Cortex of kidney (tissue), 1 donor: ENCODE measurements around the gene ICAM2.
"Not testable (repeated sequence)": the region's sequence is repeated elsewhere in the genome, so short reads cannot be mapped to it uniquely, and the experiment has no call there.

Experiments
- DNase-seq: peaks from one replicate; lab custom pipeline; 2025; lab: John Stamatoyannopoulos, UW

Gene ICAM2

DNA sequence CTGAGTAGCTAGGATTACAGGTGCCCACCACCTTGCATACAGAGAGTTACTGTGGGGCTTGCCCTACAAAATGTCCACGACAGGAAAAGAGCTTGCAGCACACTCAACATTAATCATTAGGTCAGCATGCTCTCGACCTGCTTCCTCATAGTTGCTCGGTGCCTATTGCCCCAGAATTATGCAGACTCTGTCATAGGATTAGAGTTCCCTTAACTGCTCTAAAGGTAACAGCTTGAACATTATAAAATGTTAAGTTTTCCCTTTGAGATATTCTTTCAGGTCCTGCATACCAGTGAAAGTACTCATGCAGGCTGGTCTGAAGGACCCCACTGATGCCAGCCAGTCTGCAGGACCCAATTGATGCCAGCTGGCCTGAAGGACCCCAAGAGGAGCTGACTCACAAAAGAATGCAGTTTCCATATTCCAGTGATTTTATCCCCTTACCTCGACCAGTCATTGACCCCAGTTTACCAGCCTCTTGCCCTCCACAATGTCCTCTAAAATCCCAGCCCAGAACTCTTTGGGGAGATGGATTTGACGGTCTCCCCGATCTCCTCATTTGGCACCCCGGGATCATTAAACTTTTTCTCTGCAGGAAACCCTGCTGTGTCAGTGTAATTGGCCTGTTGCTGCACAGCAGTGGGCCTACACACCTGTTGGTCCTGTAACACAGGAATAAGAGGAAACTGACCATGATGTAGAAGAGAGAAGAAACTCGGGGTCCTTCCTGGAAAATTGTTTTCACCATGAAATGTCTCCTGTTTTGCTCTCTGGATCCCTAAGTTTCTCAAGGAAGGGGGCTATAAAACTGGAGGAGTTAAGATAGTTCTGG is 10.6 kb downstream of the ICAM2 start:
- no peak for DNase-seq

DNA sequence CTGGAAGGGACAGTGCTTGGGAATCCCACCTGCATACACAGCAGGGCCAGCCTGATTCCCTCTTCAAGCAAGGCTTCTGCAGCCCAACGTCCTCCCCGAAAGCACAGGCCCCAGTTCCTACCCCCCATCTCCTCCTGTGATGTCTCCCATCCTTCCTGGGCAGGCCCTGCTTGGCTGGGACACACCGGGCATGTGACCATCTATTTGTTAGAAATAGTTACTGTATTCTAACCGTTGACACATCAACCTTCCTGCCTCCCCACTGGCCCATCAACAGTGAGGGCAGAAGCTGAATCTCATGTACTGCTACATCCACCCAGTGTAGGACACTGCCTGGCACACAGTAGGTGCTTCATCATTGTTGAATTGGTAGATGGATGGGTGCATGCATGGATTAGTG is 11.6 kb downstream of the ICAM2 start:
- no peak for DNase-seq

DNA sequence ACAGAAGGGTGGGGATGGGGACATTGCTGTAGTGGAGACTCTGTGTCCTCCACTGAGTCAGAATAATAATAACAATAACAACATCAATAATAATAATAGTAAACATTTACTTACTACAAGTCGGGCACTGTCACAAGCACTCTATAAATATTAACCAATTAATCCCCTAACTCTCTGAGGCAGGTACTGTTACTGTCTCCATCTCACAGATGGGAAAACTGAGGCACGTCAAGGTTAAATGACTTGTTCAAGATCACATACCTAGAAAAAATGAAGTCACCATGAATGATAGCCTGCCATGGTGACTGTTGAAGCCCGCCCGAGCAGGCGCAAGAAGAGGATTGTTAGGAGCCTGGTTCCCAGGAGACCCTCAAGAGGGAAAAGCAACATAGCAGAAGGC is 12.1 kb downstream of the ICAM2 start:
- no peak for DNase-seq

DNA sequence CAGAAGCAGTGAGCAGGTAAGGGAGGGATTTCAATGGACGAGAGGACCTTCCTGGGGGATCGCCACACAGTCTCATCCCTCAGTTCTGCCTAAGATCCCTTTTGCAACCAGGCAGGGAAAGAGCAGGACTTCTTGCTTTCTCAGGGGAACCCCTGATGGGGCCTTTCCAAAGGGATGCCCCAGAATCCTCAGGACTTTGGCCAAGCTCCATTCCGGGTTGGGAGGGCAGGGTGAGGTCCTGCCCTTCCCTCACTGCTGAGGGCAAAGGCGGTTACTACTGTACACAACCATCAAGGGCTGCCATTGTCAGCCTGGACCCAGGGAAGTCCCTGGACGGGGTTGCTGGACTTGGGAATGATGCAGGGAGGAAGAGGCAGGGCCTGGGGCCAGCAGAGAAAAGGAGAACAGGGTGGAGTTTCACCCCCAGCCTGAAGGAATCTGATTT is 12.6 kb downstream of the ICAM2 start:
- no peak for DNase-seq

DNA sequence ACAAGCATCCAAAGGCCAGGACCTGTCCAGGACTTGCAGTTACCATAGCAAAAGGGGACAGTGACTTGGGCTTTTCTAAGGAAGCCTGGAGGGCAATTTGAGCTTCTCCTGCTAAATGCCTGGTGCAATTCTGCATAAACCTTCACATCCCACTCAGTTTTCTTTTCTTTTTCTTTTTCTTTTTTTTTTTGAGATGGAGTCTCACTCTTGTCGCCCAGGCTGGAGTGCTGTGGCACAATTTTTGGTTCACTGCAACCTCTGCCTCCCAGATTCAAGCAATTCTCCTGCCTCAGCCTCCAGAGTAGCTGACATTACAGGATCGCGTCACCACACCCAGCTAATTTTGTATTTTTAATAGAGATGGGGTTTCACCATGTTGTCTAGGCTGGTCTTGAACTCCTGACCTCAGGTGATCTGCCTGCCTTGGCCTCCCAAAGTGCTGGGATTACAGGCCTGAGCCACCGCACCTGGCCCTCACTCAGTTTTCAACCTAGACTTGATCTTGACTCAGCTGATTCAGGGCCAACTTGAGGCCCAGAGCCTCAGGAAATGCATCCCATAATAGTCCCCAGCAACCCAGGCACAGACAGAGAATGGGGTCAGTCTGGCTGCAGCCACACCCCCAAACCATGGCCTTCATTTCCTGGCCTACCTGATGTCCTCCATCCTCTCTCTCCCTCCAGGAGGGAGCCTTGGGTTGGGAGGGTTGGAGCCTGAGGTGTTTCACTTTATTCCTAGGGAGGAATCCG is 13.2 kb downstream of the ICAM2 start:
- DNase-seq = not testable (repeated sequence)

DNA sequence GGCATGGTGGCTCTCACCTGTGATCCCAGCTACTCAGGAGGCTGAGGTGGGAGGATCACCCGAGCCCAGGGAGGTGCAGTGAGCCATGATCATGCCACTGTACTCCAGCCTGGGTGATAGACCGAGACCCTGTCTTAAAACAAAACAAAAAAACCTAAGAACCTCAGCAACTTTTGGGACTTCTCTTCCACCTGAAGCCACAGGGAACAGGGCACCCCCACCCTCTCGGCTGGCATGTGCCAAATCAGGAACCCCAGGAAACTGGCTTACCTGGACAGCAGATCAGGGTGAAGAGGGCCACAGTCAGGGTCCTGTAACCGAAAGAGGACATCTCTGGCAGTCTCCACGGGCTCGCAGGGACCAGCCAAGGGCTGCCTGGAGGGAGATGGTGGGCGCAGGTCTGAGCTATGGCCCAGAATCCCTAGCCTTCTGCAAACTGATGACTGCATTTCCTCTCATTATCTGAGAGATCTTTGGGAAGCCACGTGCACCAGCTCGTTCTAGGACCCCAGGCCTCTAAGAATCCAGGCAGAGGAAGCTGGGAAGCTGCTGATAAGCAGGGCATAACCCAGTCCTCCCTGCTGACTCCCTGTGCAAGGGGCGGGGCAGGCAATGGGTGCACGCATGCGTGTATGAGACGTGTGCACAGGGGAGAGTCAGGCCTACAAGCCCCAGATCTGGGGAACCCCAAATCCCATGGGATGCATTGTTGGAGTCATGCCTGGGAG is 13.9 kb downstream of the ICAM2 start:
- DNase-seq = no peak

DNA sequence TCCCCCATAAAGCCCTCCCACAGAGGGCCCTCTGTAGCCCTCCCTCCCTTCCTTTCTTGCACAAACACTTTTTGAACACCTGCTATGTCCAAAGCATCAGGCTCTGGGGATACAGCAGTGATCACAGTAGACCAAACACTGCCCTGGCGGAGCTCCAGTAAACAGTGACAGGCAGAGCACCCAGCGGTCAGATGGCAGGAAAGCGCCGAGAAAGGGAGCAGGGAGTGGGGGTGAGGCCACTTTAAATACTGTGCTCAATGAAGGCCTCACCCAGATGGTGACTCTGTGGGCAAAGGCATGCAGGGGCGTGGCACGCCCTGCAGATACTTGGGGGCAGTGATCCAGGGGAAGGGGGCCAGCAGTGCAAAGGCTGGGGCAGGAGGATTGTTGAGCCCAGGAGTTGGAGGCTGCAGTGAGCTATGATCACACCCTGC is 14.7 kb downstream of the ICAM2 start:
- DNase-seq = no peak

DNA sequence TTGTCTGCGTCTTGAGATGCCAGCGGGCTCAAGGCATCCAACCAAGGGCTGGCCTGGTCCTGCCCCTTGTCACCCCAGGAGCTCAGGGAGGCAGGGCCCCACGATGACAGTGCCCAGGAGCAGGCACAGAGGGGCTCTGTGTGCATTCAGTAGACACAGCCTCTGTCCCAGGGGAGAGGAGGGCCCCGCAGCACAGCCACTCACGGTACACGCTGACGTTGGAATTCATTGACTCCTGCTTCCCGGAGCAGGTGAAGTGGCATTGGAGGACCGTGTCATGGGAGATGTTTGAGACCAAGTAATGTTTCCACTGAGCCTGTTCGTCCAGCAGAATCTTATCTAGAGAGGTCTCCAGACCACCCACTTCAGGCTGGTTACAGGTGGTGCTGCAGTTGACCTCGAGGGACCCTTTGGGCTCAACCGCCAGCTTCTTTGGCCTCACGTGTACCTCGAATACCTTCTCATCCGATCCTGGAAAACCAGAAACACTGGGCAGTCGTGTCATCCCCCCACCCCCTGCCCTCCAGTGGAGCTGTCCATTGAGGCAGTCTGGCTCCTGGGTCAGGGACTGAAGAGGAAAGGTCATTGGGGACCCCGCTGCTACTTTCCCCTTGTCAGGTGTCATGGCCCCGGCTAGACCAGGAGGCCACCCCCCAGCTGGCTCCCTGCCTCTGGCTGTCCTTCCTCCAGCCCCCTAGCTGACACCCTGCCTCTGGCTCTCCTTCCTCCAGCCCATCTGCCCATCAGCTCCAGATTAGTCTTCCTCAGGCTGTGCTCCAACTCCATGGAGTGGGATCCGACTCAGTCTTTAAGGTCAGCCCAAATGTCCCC is 15.3 kb downstream of the ICAM2 start:
- DNase-seq = no peak

DNA sequence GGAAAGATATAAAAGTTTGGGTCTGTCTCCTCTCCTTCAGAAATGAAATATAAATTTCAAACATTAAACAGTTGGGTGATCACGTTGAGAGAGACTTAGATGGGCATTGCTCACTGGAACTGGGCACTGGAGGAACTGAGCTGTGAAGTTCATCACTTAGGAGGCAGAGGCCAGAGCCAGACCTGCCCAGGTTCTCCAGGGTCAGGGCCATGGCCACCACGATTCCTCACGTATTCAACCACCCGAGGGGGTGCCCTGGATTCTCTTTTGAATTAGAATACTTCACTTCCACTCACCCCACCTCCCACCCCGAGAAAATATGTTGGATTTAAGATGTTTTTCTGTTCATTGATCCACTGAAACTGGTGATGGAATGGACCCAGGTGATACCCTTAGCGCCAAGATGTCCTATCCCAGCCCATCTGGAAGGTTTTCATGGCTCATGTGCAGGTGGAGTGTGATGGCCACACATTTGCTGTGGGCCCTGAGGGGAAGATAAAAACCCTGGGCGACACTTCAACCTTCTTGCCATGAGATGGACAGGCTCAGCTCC is 16.1 kb downstream of the ICAM2 start:
- DNase-seq = no peak

DNA sequence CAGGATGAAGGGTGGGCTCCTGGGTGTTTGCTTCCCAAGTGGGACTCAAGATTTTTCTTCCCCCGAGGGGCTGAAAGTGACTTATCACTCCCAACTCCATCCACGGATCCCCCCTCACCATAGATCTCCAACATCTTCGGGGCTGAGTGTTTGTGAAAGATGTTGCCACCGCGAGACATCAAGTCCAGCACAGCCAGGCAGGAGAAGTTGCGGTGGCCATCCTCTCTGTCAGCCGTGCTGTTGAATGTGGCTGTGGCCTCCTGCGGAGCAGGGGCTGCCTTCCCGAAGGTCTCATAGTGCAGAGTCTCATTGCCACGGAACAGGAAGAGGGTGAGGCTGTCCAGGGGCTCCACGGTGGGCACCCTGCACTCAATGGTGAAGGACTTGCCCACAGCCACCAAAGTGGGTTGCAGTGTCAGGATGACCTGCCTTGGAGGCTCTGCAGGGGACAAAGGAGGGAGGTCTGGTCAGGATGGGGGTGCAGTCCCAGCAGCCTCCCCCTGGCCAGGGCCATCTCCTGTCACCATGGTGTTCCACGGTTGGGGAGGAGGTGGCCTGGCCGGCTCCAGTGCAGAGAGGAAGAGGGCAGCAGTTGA is 16.8 kb downstream of the ICAM2 start:
- no peak for DNase-seq

DNA sequence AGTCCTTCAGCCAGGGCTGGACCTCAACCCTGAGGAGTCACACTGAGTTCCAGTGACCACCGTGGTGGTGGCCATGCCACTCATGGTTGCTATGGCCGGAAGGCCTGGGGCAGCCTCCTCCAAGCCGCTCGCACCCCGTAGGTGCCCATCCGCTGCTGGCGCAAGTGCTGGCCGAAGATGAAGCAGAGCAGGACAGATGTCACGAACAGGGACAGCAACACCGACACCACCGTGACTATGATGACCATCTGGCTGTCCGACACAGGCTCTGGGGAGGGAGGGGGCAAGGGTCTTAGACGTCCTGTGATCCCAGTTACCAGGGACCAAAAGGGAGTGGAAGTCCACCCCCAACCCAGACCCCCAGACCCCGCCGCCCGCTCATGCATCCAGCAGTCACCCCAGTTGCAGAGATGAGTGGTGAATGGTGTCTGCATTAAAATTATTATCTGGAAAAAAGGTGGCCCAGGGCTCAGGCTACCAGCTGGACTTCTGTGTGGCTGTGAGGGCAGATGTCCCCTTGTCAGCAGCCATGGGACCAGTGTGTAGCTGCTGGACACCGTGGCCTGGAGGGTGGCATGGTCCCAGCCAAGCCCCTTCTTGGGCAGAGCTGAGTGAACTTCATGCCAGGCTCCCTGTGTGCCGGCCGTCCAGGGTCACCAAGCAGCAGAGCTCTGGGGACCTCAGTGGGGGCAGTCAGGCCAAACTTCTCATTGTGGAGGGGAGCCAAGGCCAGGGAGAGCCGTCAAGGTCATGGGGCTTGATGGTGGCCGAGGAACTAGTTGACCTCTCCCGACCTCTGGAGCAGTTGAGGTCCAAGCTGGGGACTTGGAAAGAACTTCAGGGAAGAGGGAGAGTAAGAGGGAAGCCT is 17.5 kb downstream of the ICAM2 start:
- no peak for DNase-seq

DNA sequence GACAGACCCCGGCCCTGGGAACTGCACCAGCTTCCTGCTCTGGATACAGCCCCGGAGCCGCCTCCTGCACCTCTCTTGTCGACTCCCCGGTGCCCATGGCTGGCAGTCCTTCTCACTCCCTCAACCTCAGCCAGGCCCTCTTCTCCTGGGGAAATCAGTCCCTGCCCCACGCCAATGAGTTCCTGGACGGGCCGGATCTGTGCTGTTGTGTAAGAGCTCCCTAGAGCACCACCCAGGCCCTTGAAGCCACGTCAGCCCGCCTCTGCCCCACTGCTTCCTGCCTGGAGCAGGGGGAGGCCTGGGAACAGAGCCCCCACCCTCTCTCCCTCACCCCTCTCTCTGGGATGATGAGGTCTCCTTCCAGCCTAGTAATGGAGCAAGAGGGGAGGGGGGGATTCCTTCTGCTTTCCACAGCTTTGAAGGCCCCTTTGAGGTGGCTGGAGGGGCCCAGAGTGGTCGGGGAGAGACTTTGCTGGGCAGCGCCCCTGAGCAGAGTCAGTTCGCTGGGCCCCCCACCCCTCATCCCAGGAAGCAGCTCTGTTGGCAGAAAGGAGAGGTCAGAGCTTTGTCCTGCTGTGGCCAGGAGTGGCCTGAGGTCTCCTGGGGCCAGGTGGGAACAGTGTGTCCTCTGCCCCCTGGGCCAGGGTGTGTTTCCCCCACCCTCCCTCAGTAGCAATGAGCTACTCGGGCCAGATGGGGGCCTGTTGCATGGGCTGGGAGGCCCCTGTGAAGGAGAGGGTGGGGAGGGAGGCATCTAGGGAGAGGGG is 18.5 kb downstream of the ICAM2 start:
- DNase-seq = no peak

DNA sequence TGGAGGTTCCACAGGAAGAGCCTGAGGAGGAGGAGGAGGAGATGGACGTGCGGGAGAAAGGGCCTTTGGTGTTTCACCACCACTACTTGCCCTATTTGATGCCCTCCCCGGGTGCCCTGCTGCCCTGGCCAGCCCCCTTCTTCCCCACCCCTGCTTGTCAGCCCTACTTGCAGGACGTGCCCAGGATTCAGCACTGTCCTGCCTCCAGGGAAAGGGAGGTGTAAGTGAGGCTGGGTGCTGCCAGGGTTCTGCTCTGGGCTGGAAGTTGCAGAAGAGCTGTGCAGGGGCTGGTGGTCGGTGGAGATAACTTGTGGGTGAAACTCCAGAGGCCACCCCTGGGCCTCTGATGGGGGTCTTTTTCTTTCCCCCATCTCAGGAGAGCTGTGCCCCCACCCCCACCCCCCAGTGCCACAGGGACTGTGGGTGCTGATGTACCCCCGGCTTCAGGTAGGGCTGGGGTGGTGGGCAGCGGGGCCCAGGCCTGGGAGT is 19.3 kb downstream of the ICAM2 start:
- DNase-seq = no peak

DNA sequence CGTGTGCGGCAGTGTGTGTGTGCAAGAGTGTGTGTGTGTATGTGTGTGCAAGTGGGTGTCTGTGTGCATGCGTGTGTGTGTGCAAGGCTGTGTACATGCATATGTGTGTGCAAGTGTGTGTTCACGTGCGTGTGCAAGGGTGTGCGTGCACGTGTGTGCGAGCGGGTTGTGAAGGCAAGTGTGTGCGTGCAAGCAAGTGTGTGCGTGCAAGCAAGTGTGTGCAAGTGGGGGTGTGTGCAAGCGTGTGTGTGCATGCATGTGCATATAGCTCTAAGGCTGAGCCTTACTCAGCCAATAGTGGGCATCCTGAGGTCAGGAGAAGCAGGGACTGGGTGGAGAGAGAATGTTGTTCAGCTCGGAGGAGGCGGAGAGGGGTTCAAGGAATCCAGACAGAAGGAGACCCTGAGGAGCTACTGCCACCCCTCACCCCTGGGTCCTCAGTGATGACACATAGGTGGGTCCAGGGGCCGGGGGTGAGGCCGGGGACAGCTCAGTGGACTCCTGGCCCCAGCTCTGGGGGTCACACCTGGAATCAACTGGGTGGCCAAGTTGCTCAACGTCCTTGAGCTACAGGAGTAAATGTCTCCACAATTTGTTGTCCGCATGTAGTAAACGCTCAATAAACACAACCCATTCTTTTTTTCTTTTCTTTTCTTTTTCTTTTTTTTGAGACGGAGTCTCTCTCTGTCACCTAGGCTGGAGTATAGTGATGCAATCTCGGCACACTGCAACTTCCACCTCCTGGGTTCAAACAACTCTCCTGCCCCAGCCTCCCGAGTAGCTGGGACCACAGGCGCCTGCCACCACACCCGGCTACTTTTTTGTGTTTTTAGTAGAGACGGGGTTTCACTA is 20.5 kb downstream of the ICAM2 start:
- no peak for DNase-seq

DNA sequence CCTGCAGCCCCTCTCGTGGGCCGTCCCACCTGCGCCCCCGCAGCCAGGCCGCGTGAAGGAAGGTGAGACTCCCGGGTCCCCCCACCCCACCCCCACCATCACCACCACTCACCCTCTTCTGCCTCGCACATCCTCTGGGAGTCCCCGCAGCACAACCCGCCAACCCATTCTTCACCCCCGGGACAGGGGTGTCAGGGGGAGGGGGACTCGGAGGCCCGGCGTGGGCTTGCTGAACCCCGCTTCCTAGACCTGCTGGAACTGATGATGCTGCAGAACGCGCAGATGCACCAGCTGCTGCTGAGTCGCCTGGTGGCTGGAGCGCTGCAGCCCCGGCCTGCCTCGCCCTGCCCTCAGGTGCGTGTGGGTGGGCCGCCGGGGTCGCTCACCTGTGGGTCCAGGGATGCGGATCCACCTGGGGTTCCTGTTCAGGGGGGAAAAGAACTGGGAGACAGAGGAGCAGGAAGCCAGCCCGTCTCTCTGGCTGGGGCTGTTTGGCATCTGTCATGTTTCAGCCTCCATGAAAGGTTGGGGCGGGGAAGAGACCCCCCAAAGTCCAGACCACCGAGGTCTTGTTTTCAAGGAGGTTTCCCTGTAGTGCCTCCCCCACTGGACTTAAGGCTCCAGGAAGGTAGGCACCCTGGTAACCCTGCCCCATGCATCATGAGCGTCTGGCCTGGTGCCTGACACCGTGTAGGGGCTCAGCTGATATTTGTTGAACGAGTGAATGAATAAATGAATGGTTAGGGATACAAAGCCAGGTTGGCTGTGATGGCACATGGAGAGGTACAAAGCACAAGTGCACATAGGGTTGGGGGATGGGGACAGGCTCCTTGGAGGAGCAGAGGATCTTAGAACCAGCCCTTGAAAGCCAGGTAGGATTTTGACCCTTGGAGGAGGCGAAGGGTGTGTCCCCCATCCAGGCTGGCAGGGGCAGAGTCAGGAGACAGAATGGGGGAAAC is 21.4 kb downstream of the ICAM2 start:
- DNase-seq = no peak

DNA sequence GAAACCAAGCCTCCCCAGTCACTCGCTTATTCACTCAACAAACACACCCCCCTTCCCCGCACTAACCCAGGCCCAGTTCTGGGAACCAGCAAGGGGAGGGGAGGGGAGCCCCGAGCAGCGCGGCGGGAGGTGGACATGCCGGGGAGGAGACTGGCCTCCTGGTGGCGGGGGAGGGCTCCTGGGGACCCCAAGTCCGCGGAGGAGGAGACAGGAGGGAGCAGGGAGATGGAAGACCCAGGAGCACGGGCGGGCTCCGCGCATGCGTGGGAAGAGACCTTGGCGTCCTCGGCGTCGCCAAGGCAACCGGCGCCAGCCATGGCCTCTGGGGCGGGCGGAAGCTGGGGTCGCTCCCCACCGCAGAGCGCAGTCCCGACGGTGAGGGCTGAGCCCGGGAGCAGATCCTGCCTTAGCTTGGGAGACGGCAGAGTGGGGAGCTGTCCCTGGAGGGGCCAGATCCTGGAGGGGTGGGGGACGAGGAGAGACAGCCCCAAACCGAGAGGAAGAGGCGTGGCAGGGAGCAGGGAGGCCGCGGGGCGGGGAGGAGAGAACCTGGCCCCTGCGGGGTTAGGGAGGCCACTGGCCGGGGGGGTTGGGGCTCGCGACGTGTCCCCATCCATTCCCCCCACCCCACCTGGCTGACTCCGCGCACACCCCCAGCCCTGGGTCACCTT is 22.2 kb downstream of the ICAM2 start, which contains the start of gene PRR29:
TSS of gene PRR29 (plus strand) at position 302 of the 671 bp plus-strand sequence. CDS start at position 316, 14 bp downstream.
- DNase-seq = no peak
